ENCODE data around the gene DIP2A.

DNA sequence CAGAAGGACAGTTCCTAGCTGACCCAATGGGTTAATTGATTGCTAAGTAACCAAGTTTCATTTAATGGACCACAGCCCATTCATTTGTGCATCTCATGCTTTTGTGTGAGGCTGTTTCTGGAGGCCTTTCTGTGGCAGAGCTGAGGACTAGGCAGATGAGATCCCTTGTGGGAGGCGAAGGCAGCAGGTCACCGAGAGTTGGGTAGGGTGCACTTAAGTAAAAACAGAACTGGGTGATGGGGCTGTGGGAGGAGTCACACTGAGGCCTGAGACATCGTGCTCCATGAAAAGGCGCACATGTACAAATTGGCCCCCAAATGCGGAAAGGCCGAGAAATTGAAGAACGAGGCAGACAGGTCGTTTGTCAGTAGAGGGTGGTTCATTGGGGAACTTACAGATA lies 85.3 kb downstream of the DIP2A start:
- TF ChIP-seq POLR2AphosphoS5 (IDR thresholded peaks at IDR 0.05; ENCODE audit: low read depth, low read length) (no peak), CTCF (IDR thresholded peaks at IDR 0.05) (no peak)
- TF ChIP-seq, protein P1, sequence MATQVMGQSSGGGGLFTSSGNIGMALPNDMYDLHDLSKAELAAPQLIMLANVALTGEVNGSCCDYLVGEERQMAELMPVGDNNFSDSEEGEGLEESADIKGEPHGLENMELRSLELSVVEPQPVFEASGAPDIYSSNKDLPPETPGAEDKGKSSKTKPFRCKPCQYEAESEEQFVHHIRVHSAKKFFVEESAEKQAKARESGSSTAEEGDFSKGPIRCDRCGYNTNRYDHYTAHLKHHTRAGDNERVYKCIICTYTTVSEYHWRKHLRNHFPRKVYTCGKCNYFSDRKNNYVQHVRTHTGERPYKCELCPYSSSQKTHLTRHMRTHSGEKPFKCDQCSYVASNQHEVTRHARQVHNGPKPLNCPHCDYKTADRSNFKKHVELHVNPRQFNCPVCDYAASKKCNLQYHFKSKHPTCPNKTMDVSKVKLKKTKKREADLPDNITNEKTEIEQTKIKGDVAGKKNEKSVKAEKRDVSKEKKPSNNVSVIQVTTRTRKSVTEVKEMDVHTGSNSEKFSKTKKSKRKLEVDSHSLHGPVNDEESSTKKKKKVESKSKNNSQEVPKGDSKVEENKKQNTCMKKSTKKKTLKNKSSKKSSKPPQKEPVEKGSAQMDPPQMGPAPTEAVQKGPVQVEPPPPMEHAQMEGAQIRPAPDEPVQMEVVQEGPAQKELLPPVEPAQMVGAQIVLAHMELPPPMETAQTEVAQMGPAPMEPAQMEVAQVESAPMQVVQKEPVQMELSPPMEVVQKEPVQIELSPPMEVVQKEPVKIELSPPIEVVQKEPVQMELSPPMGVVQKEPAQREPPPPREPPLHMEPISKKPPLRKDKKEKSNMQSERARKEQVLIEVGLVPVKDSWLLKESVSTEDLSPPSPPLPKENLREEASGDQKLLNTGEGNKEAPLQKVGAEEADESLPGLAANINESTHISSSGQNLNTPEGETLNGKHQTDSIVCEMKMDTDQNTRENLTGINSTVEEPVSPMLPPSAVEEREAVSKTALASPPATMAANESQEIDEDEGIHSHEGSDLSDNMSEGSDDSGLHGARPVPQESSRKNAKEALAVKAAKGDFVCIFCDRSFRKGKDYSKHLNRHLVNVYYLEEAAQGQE (IDR thresholded peaks at IDR 0.05; ENCODE audit: insufficient read depth in 1 of 2, low read depth in 2 of 2, low read length in 1 of 2): no peak
